Left renal cortex interstitium (tissue), 4 donors: ENCODE results near the gene NDUFAF7. TPM values are rescaled to one million over a fixed set of nuclear protein-coding genes. Genes with fewer than 3 reads are reported as not detected.
"Not testable (repeated sequence)": the region's sequence is repeated elsewhere in the genome, so short reads cannot be mapped to it uniquely, and the experiment has no call there.

ENCODE experiments used
- DNase-seq, 4 donors: peaks; one replicate each; pipeline ENCODE4 v3.0.0-alpha.2; 2013; ENCODE audit warnings: low read depth in 4 of 4, low spot score in 2 of 4, missing footprints in 1 of 4
- polyA plus RNA-seq, 4 donors: library from polyadenylated mRNA; unstranded; fragments of 120-200 nt; gene quantifications; one replicate each; pipeline ENCODE4 v1.2.1, GENCODE V29; 2013; ENCODE audit not compliant: insufficient read length in 4 of 4

The NDUFAF7 gene
- polyA plus RNA-seq, 4 donors = 15.6 to 32.5 (median 29.5) TPM

DNA sequence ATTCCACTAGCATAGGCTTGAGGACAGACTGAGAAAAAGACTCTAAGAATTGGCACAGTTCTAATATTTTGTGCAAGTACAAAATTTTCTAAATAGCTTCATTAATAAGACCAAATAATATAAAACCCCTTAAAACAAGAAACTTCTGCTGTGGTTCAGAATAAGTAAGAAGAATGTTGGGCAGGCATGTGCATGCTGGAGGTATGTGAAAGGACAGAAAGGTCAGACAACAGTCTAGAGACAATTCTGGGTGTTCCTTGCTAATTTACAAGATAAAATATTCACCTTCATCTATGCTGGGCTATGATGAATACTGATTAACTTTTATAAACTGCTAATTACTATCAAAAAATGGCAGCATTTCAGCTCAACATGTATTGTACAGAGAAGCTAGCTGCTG lies 20.2 kb upstream of the NDUFAF7 start:
- DNase-seq = no peak

GRCh38 chr2:37211939-37212338 lies 19.5 kb upstream of the NDUFAF7 start:
- no peak for DNase-seq

GRCh38 chr2:37215250-37215649 lies 16.2 kb upstream of the NDUFAF7 start:
- DNase-seq = no peak

DNA sequence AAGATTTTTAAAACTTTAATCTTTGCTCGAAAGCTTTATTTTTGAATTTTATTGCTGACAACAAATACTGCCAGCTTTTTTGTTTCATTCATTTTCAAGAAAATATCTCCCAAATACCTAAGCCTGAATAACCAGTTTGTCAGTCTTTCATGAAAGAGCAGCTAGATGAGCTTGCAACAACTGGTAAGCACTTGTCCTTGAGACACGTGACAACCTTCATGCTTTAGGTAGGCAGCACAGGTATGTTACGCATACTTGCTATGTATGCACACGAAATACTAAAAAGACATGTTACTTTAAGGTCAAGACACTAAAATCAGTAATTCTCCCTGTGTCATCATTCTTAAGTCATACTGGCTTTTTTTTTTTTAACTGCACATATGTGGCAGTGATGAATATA lies 12.4 kb upstream of the NDUFAF7 start:
- DNase-seq = no peak

GRCh38 chr2:37223131-37223530 lies 8.3 kb upstream of the NDUFAF7 start:
- DNase-seq = no peak

DNA sequence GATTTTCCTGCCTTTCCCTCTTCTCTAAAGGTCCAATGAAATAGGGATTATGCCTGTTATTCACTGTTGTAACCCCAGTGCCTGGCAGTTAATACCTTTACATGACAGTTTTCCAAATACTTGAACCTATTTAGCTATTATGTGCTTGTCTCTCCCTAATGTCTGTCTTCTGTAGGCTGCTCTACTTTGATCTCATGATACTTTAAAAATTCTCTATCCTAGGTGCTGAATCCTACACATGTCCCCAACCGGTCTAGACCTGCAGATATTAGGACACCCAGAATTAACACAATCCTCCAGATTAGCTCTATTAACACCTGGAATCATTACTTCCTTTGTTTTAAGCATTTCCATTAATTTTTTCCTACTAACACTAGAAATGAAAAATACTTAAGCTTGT lies 7.4 kb upstream of the NDUFAF7 start:
- DNase-seq = no peak

- DNase-seq = not testable (repeated sequence)
Observed at GRCh38 chr2:37225129-37225528, 6.3 kb upstream of the NDUFAF7 start.

GRCh38 chr2:37226863-37227262 lies 4.6 kb upstream of the NDUFAF7 start:
- no peak for DNase-seq

- no peak for DNase-seq
Observed at GRCh38 chr2:37228788-37229187, 2.7 kb upstream of the NDUFAF7 start.

DNA sequence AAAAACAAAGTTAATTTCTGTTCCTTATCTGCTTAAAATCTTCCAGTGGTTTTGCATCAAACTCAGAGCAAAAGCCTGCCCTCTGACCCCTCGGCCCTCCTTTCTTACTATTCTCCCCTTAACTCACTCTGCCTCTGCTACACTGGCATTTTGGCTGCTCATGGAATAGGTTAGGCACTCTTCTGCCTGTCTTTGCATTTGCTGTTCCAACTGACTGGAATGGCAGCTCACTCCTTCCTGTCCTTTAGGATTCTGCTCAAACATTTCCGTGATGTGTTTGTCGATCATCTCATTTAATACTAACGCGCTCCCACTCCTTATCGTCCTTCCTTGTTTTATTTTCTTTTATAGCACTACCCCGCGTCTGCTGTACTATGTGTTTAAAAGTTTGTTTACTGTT lies 877 bp upstream of the NDUFAF7 start:
- peak in 3 of 4 donors; percentile 0 to 17 (median 9) for DNase-seq

DNA sequence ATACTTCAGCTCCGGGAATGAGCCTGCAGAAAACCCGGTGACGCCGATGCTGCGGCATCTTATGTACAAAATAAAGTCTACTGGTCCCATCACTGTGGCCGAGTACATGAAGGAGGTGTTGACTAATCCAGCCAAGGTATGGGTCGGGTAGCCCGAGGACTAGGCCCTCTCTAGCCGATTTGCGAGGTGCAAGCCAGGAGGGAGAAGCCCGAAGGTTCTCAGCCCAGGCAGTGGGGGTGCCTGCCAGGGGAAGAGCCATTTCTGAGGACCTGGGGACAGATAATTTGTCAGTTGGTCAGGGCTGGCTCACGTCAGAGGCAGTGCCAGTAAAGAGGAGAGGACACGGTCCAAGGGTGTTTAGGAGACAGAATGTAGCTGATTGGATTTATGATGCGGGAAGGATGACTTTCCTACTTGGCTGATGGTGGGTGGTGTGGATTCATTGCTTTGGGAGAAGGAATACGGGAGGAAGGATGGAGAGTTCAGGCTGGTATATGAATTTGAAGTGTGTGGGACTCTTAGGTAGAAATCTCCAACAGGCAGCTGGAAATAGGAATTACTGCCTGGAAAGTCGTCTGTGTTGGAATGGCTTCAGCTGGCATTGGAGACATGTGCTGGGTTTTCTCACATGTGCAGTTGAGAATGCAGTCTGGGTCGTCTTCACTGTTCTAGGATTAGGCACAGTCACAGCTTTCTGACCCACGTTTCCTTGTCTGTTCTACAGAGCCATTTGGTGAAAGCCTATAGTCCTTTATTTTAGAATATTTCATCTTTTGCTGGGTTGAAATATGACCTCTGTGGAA lies 874 bp downstream of the NDUFAF7 start:
- DNase-seq = peak; percentile 13 to 28 (median 21)

DNA sequence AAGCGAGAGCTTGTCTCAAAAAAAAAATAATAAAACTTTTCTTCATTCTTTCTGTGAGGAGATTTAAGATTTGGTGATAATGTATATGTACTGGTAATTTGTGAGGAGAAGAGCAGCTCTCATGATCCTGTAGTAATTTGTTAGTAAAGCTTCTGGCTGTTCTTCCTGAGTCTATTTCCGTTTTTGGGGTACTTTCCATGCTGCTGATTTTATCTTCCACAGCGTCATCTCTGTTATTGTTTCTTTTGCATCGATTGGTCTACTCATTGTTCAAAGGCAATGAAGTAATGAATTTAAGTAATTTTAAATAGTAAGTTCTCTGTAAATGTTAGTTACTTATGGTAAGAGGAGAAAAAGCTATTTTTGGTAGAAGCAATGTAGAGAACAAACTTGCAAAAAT lies 12.0 kb downstream of the NDUFAF7 start:
- DNase-seq = no peak

DNA sequence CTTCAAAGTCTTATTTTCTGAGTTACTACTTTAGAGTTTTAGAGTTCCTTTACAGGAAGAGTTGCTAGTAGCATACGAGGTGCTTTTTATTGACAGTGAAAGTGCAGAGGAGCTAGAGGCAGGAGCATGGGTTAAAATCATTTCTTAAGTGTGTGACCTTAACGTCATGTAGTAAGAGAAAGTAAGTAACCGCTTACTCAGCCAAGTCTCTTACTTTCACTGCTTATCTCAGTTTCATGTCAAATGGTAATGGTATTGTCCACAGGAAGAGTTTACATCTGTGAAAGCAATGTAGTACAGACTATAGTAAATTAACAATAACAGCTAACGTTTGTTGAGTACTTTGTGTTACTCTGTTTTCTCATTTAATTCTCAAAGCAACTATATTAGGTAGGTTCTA lies 12.6 kb downstream of the NDUFAF7 start:
- no peak for DNase-seq

DNA sequence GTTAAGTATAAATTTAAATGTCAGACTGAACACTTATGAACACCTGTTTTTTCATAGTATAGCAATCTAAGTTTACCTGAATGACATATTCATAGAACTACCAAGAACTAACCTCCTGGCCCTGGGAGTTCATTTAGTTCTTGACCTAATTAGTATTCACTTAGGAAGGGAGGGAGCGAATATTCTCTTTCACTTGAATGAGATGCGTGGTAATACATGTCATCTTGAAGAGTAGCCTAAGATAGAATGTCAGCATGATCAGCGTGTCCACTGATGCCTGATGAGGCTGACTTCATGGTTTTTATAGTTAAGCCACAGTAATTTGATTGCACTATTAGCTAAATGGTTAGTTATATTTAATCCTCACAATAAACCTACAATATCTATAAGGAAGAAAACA lies 13.3 kb downstream of the NDUFAF7 start:
- no peak for DNase-seq

DNA sequence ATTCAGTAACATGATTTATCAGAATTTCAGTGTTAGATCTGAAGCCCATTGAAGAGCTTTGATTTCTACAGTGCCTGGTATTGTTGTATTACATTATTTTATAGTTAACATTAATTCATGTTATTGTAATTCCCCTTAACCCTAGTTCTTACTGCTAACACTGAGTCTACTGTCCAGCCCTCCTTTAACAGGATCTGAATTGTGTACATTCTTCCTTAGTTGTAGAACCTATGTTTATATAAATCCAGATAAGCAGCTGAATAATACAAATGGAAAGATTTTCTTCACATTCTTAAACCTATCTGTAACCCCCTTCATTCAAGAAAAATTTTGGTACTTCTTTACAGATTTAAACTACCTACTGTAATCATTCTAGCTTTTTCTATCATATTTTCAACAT lies 14.7 kb downstream of the NDUFAF7 start:
- DNase-seq = no peak

DNA sequence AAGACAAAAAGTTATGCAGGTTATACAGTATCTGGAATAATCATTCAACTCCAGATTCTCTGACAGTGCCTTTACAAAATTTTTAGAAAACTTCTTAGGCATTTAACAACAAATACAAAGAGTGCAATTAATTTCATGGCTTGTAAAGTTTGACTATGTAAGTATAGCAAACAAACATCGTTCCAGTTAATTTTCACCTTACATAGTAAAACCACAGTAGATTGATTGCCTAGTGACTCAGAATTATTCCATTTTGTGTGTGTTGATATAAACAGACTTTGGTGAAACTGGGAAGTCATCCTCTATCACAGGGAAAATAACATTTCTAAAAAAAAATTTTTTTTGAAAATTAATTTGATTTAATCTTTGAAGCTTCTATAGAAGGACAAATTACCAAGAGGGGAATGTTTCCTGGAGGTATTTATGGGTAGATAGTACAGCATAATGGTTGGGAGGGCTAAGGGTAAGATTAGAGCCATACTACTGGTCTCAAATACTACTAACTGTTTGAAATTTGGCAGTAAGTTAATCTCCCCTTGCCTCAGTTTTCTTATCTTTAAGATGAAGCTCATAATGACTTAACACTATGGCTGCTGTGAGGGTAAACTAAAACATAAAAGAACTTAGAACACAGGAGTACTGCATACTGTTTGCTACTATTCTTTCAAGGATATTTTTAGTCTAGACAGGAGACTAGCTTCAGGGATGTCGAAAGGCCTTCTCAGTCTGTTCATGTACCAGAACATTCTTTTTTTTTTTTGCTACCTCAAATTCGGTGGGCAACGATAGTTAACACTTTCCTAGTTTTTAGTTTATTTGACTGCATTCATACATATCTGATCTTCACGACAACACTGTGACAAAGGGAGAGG lies 19.6 kb downstream of the NDUFAF7 start:
- DNase-seq = no peak

DNA sequence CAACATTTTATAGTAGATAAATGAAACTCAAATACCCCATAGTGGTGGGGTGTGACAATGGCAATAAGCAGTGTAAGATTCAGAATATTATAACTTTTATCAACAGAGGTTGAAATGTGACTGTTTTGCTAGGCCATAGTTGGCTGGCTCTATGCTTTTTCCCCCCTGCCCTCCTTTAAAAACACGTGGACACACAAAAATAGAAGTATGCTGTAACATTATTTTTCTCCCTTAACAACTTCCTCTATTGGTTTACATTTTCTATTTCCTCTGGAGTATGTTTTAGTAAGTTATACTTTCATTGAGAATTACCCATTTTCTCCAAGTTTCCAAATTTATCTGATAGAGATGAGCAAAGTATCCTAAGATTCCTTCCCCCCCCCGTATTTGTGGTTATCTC lies 31.1 kb downstream of the NDUFAF7 start:
- DNase-seq = no peak

DNA sequence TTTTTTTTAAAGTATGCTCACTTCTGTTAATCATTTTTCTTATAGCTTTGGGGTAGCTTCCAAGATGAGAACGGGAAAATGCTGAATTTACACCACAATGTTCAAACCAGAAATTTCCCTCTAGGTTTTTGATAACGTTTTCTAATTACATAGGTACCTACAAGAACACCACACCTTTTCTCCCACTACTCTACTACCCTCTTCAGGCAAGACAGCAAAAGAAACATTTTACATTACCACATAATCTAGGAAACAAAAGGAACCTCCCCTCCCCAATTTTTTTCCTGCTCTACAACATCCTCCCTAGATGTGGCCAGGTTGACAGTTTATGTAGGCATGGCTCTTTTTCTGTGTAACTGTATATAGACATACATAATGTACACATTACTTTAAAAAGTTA lies 32.4 kb downstream of the NDUFAF7 start:
- DNase-seq = no peak

- no peak for DNase-seq
Observed at GRCh38 chr2:37267685-37268084, 36.2 kb downstream of the NDUFAF7 start.

DNA sequence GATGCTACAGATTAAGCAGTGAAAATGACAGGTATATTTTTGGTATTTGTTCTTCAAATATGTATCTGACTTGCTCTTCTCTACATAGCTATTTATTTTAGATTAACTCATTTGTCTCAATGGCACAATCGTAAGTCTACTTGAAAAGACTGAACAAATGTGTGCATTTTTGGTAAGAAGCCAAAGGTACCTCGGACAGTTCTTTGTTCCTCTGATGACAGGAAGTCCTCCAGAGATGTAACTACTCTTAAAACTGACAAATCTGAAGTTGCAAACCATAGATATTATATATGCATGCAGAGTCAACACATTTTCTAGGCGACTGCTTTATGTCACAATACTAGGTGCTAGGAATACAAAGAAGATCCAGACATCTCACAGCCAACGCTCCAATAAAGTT lies 36.7 kb downstream of the NDUFAF7 start:
- no peak for DNase-seq

GRCh38 chr2:37271376-37272067 lies 40.1 kb downstream of the NDUFAF7 start:
- DNase-seq = no peak
